ENCODE data around the gene PPL.

The PPL gene

DNA sequence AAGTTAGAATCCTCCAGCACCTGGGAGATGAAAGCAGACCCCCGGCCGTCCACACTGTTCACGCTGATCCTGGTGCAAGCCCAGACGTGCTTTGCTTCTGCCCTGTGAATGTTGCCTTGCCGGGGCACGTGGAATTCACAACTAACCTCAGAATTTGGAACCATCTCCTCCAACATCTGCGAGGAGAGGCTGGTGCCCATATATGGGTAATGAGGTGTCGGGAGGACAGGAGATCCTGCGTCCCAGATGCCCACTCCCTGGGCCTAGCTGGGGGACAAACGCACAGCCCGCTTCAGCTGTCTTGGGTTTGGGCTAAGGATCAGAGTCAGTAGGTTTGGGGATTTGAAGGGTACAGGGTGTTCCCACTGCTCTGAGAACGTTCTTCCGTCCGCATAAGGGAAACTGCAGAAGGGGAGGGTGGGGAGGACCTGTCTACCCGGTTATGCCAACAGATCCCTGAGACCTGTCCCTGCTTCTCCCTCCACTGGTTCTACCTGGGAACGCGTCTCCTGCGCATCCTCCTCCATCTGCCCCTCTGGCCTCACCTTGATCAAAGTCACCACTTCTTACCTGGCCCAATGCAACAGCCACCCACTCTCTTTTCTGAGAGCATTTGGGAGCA lies 14.1 kb downstream of the PPL start:
- TF ChIP-seq, protein P1, sequence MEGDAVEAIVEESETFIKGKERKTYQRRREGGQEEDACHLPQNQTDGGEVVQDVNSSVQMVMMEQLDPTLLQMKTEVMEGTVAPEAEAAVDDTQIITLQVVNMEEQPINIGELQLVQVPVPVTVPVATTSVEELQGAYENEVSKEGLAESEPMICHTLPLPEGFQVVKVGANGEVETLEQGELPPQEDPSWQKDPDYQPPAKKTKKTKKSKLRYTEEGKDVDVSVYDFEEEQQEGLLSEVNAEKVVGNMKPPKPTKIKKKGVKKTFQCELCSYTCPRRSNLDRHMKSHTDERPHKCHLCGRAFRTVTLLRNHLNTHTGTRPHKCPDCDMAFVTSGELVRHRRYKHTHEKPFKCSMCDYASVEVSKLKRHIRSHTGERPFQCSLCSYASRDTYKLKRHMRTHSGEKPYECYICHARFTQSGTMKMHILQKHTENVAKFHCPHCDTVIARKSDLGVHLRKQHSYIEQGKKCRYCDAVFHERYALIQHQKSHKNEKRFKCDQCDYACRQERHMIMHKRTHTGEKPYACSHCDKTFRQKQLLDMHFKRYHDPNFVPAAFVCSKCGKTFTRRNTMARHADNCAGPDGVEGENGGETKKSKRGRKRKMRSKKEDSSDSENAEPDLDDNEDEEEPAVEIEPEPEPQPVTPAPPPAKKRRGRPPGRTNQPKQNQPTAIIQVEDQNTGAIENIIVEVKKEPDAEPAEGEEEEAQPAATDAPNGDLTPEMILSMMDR (IDR thresholded peaks at IDR 0.05; ENCODE audit: insufficient read depth, low read depth, low read length, missing control alignments): no peak
- no peak for DNase-seq (ENCODE audit: low read depth)
- no peak overlapping the region for H3K4me3 ChIP-seq (ENCODE audit: low read depth, low read length)

- TF ChIP-seq, protein P1 (IDR thresholded peaks at IDR 0.05; ENCODE audit: insufficient read depth, low read depth, low read length, missing control alignments): no peak
- H3K4me3 ChIP-seq (ENCODE audit: low read depth, low read length): no peak overlapping the region
- DNase-seq (ENCODE audit: low read depth): no peak
Measured at GRCh38 chr16:4920826-4921225, 16.1 kb downstream of the PPL start.

- no peak for DNase-seq (ENCODE audit: low read depth)
- H3K4me3 ChIP-seq (ENCODE audit: low read depth, low read length): no peak overlapping the region
- TF ChIP-seq, protein P1 (IDR thresholded peaks at IDR 0.05; ENCODE audit: insufficient read depth, low read depth, low read length, missing control alignments): no peak
Measured at GRCh38 chr16:4918781-4919251, 18.1 kb downstream of the PPL start.

- DNase-seq (ENCODE audit: low read depth): no peak
- TF ChIP-seq, protein P1 (IDR thresholded peaks at IDR 0.05; ENCODE audit: insufficient read depth, low read depth, low read length, missing control alignments): no peak
- H3K4me3 ChIP-seq (ENCODE audit: low read depth, low read length): no peak overlapping the region
Measured at GRCh38 chr16:4917117-4917516, 19.8 kb downstream of the PPL start.

DNA sequence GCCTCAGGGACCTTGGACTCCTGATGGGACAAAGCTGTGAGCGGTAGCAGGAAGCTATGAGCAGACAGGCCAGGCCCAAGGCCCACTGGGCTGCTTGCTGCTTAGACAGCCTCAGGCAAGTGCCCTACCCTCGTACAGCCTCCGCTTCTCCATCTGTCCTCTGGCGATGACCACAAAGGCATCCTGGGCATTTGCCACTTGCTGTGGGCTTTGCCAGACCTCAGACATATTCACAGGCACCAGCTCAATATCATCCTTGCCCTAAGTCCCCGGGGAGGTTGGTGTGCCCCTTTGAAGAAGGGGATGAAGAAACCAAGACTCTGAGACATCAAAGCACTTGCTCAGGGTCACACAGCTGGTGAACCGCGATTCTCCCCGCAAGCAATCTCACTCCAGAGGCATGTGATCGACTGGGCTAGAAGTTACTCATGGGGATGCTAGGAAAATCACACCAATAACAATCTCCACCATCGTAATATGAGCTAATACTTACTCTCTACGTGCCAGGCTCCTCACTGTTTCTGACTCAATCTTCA lies 21.7 kb downstream of the PPL start:
- no peak overlapping the region for H3K4me3 ChIP-seq (ENCODE audit: low read depth, low read length)
- DNase-seq (ENCODE audit: low read depth): peak; percentile 16
- TF ChIP-seq, protein P1 (IDR thresholded peaks at IDR 0.05; ENCODE audit: insufficient read depth, low read depth, low read length, missing control alignments): no peak

- TF ChIP-seq, protein P1 (IDR thresholded peaks at IDR 0.05; ENCODE audit: insufficient read depth, low read depth, low read length, missing control alignments): no peak
- no peak overlapping the region for H3K4me3 ChIP-seq (ENCODE audit: low read depth, low read length)
- no peak for DNase-seq (ENCODE audit: low read depth)
Measured at GRCh38 chr16:4914528-4915225, 22.3 kb downstream of the PPL start.

Data from GM12865 (cell line).